GM11168 (cell line): ENCODE results near the gene PACRG.
"Not testable (repeated sequence)": the region's sequence is repeated elsewhere in the genome, so short reads cannot be mapped to it uniquely, and the experiment has no call there.

Source experiments
- in situ Hi-C: fragments of 300-500 bp; cut with MboI; formaldehyde crosslinking; loops from one replicate; pipeline ENCODE4 v1.12.0; 2022; ENCODE audit warnings: low sequenced_read_pairs; ENCODE audit not compliant: unreplicated experiment

PACRG gene

DNA sequence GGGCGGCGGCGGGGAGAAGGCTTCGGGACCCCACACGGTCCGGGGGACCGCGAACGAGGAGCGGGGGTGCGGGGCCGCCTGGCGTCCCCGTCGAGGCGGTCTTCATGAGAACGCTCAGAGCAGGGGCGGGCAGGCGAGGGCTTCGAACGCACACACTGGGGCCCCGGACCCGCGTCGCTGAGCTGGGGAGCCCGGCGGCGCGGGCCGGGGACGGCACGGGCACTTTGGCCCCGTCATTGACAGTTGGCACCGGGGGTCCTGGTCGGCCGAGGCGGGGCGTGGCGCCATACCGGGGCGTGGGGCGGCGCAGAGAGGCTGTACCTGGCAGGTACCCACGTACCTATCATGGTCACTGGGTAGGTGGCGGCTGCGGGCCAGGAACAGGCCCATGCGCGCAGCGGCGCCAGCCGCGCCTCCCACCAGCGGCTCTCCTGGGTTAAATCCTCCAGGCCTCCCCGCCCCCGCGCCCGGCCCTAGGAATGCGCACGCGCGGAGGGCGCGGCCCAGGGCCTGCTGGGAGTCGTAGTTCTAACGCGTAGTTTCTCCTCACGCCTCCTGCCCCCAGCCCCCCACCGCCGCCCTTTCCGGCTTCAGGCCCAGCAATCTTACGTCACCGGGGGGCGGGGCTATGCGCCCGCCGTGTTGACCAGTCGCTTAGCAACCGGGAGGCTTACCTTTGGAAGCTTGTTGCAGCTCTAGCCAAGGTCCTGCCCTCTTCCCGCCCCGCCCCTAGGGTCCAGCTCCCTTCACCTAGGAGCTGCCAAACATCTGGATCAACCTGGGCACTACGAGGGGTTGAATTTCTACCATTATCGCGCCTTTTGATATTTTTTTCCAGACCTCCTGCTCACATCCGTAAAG lies at the start of gene PACRG, which contains the start of gene PRKN:
Gene PACRG (plus strand): TSS at position 653 of the 861 bp plus-strand sequence.
Gene PRKN (minus strand): TSS at position 445 of the 861 bp plus-strand sequence.
- in situ Hi-C loops = no loop called here

GRCh38 chr6:162678896-162679295 lies 48.9 kb upstream of the PACRG start:
- in situ Hi-C loops = not testable (repeated sequence)

- in situ Hi-C loops = no loop called here
These were observed 48.1 kb upstream of the PACRG start for GRCh38 chr6:162679681-162680080.

- in situ Hi-C loops = no loop called here
These were observed 47.4 kb upstream of the PACRG start for GRCh38 chr6:162680367-162680766.

DNA sequence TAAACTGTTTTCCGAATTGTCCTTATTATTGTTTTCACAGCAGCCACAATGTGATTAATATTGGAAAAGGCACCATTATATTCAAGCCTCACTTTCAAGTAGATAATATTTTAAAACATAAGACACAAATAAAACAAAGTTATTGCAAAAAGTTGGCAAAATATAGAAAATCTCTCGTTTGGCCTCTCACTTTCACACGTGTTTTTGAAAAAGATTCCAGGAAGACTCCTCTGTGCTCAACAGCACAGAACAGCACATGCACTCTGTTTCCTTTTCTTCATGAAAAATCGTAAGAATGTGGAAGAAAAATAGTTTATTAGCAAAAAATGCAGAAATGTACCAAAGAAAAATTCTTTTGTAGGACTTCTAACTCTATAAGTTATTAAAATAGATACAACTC lies 46.9 kb upstream of the PACRG start:
- in situ Hi-C loops = no loop called here

- in situ Hi-C loops = no loop called here
These were observed 46.3 kb upstream of the PACRG start for GRCh38 chr6:162681447-162681846.

DNA sequence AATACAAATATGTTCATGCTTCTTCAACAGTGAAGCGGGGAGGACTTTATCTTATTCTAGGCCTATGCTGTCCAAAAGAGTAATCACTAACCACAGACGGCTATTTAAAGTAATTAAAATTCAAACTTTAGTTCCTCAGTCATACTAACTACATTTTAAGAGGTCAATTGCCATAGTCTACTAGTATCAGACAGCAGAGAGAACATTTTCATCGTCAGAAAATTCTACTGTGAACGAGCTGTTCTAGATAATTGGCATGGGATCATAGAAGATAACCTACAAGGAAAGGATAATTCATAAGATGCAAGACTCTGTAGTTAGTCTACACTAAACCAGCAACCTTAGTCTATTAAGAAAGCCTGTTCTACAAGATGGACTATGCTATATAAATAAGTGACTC lies 44.6 kb upstream of the PACRG start:
- in situ Hi-C loops = no loop called here

GRCh38 chr6:162684052-162684451 lies 43.7 kb upstream of the PACRG start:
- in situ Hi-C loops = no loop called here

- in situ Hi-C loops = no loop called here
These were observed 42.8 kb upstream of the PACRG start for GRCh38 chr6:162684961-162685360.

DNA sequence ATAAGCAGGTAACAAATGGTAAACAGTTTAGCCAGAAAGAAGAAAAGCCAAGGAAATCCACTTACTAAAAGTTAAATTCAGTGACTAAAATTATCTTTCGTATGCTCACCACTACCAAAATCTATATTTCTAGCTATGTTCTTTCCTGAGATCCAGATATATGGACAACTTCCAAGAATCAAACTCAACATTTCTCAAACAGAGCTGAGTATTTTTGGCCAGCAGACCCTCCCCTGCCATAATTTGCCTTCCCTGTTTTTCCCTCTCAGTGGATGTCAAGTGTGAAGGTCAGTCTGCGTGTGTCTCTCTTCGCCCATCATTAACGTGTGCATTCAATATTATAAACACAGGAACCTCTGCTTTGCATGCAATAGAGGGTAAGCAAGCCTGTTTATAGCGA lies 42.2 kb upstream of the PACRG start:
- in situ Hi-C loops = no loop called here

- in situ Hi-C loops = no loop called here
These were observed 38.9 kb upstream of the PACRG start for GRCh38 chr6:162688751-162689345.

- in situ Hi-C loops = no loop called here
These were observed 37.6 kb upstream of the PACRG start for GRCh38 chr6:162690158-162690557.

GRCh38 chr6:162697872-162698403 lies 29.8 kb upstream of the PACRG start:
- in situ Hi-C loops = no loop called here

DNA sequence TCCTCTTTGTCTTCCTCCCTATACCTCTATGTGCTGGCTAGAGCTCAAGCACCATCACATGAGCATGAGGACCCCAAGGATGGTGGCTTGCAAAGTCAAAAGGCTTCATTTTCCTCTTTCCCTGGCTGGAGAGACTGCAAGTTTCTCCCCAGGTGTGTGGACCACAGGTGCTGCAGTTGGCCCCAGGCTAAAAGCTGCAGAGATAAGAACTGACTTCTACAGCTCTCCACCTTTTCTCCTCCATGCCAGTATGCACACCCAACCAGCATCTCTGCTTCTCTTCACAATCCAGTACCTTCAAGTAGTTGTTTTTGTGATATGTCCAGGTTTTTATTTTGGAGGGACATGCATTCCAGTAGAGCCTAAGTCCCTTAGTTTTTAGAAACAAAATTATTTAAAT lies 29.3 kb upstream of the PACRG start:
- in situ Hi-C loops = no loop called here

DNA sequence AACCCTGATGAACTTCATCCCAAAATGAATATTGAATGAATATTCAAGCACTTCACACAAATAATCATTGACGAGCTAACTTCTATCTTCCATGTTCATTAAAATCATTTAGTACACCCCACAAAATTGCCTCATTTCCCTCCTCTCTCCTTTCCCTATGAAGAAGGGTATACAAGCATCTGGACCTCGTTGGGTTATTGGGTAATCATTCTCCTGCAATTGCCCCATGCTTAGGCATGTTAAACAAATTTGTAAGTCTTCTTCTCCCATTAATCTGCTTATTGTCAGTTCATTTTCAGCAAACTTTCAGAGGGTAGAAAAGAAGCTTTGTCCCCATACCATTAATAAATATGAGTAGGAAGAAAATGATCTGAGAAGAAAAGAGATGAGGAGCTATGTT lies 27.8 kb upstream of the PACRG start:
- in situ Hi-C loops = no loop called here

DNA sequence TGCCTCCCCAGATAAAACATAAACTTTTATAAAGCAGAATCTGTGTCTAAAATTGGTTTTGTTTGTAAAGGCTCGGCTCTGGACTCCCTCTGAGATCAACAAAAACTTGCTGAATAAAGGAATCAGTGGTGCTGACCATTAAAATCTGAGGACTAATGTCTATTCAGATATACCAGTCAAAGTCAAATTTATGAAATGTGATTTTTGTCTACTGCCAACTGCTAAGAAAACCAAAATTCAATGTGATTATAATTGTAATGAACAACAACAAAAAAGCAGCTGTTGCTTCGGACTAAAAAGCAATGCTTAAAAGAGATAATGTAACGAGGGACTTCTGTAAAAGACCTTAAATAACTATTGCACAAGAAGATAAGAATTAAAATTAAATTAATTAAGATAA lies 26.8 kb upstream of the PACRG start:
- in situ Hi-C loops = no loop called here

- in situ Hi-C loops = no loop called here
These were observed 26.2 kb upstream of the PACRG start for GRCh38 chr6:162701551-162701950.

- in situ Hi-C loops = no loop called here
These were observed 25.3 kb upstream of the PACRG start for GRCh38 chr6:162702446-162702845.

GRCh38 chr6:162704001-162704400 lies 23.8 kb upstream of the PACRG start:
- in situ Hi-C loops = no loop called here

GRCh38 chr6:162705736-162706135 lies 22.0 kb upstream of the PACRG start:
- in situ Hi-C loops = no loop called here

GRCh38 chr6:162706232-162706631 lies 21.5 kb upstream of the PACRG start:
- in situ Hi-C loops = no loop called here
